ENCODE data around the gene CDAN1.
A peak's percentile ranks its signal among the peaks of the same experiment; 100 is the strongest.

CDAN1 gene

DNA sequence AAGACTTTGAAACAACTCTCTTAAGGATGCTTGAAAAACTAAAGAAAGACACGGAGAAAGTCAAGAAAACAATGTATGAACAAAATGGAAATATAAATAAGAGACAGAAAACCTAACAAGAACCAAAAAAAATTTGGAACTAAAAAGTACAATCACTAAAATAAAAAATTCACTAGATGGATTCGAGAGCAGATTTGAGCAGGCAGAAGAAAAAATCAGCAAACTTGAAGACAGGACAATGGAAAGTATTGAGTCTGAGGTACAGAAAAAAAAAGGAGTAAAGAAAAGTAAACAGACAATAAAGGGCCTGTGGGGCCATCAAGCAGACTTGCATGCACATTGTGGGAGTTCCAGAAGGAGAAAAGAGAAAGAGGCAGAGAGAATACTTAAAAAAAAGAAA lies 13.4 kb upstream of the CDAN1 start:
- H3K9me3 ChIP-seq (ENCODE audit: control insufficient read depth, insufficient read depth, low read length): no peaks in the 10 kb centered on the region
- no peak overlapping the region for H3K4me3 ChIP-seq (ENCODE audit: low read depth, low read length)
- no peaks in the 10 kb centered on the region for H3K4me1 ChIP-seq (ENCODE audit: control insufficient read depth, insufficient read depth, low read length)
- no peaks in the 10 kb centered on the region for H3K36me3 ChIP-seq (ENCODE audit: control insufficient read depth, insufficient read depth, low read length)
- H3K9ac ChIP-seq (ENCODE audit: low read depth, low read length): no peak overlapping the region
- no peaks in the 10 kb centered on the region for H3K27me3 ChIP-seq (ENCODE audit: control insufficient read depth, insufficient read depth, low read length)

GRCh38 chr15:42749266-42749665 lies 12.3 kb upstream of the CDAN1 start:
- H3K27me3 ChIP-seq (ENCODE audit: control insufficient read depth, insufficient read depth, low read length): no peaks in the 10 kb centered on the region
- no peak overlapping the region for H3K9ac ChIP-seq (ENCODE audit: low read depth, low read length)
- no peaks in the 10 kb centered on the region for H3K36me3 ChIP-seq (ENCODE audit: control insufficient read depth, insufficient read depth, low read length)
- no peaks in the 10 kb centered on the region for H3K9me3 ChIP-seq (ENCODE audit: control insufficient read depth, insufficient read depth, low read length)
- H3K4me1 ChIP-seq (ENCODE audit: control insufficient read depth, insufficient read depth, low read length): no peaks in the 10 kb centered on the region
- H3K4me3 ChIP-seq (ENCODE audit: low read depth, low read length): no peak overlapping the region

GRCh38 chr15:42744195-42744594 lies 7.3 kb upstream of the CDAN1 start:
- Histone ChIP-seq H3K36me3 (ENCODE audit: control insufficient read depth, insufficient read depth, low read length) (no peaks in the 10 kb centered on the region), H3K9ac (ENCODE audit: low read depth, low read length) (no peak overlapping the region)

DNA sequence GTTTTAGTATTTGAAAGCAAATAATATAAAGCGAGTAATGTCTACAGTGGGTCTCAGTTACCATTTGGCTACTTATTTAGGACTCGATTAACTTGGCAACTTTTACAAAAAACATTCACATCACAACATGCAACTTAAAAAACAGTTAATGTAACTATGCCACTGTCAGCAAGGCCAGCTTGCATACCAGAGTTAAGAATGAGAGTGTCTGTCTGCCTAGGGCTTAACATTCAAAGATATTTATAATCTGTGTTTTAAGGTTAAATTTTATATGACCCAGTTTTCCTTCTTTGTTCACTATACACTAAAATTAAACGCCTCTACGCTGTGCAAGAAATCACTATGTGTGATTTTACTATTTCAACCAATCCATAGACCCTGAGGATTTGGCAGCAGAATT lies 5.2 kb upstream of the CDAN1 start:
- no peaks in the 10 kb centered on the region for H3K36me3 ChIP-seq (ENCODE audit: control insufficient read depth, insufficient read depth, low read length)
- no peaks in the 10 kb centered on the region for H3K4me1 ChIP-seq (ENCODE audit: control insufficient read depth, insufficient read depth, low read length)
- H3K4me3 ChIP-seq (ENCODE audit: low read depth, low read length): no peak overlapping the region
- no peaks in the 10 kb centered on the region for H3K27me3 ChIP-seq (ENCODE audit: control insufficient read depth, insufficient read depth, low read length)
- H3K9ac ChIP-seq (ENCODE audit: low read depth, low read length): no peak overlapping the region
- H3K9me3 ChIP-seq (ENCODE audit: control insufficient read depth, insufficient read depth, low read length): no peaks in the 10 kb centered on the region

More at GRCh38 chr15:42744195-42744594, 7.3 kb upstream of the CDAN1 start:
- Histone ChIP-seq H3K27me3 (ENCODE audit: control insufficient read depth, insufficient read depth, low read length) (no peaks in the 10 kb centered on the region), H3K9me3 (ENCODE audit: control insufficient read depth, insufficient read depth, low read length) (no peaks in the 10 kb centered on the region), H3K4me1 (ENCODE audit: control insufficient read depth, insufficient read depth, low read length) (no peaks in the 10 kb centered on the region), H3K4me3 (ENCODE audit: low read depth, low read length) (no peak overlapping the region)

DNA sequence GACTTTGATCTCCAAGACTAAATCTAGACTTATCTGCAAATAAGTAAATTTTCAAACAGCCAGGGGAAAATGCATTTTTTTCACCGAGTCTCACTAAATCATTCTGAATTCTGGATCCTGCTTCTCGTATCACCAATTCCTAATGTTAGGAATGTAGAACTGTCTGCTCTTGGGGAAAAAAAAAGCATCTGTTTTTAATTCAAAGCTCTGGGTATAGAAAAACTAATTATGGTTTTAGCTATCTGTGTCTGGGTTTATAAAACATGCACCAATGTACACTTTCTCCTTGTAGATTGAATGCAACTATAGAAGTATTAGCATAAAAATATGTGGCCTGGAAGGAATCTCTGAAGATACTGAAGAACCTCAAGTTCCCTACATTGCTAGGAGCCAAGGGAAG lies 4.8 kb upstream of the CDAN1 start:
- H3K9me3 ChIP-seq (ENCODE audit: control insufficient read depth, insufficient read depth, low read length): no peaks in the 10 kb centered on the region
- H3K27me3 ChIP-seq (ENCODE audit: control insufficient read depth, insufficient read depth, low read length): no peaks in the 10 kb centered on the region
- no peak overlapping the region for H3K4me3 ChIP-seq (ENCODE audit: low read depth, low read length)
- H3K9ac ChIP-seq (ENCODE audit: low read depth, low read length): no peak overlapping the region
- H3K36me3 ChIP-seq (ENCODE audit: control insufficient read depth, insufficient read depth, low read length): no peaks in the 10 kb centered on the region
- H3K4me1 ChIP-seq (ENCODE audit: control insufficient read depth, insufficient read depth, low read length): no peaks in the 10 kb centered on the region

DNA sequence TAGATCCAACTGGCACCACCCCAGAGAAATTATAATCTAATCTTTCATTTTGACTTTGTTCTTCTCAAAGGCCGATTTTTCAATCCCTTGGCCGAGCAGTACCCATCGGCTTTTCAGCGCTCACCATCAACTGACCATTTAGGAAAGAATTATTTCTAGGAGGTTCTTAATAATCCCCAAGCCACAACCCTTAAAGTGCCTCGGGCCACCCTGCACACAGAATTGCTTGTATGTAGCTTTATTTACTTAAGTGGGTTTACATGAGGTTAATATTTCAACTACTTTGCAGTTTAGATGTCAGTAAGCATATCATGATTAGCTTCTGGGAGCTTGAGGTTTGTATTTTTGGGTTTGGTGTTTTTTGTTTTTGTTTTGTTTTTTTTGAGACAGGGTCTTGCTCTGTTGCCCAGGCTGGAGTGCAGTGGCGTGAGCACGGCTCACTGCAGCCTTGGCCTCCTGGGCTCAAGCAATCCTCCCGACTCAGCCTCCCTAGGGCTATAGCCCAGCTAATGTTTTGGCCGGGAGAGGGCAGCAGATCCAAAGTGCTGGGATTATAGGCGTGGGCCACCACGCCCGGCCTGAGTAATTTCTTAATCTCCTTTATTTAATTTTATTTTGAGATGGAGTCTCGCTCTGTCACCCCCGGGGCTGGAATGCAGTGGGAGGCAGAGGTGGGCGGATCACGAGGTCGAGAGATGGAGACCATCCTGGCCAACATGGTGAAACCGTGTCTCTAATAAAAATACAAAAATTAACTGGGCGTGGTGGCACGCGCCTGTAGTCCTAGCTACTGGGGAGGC lies 801 bp upstream of the CDAN1 start:
- Histone ChIP-seq H3K36me3 (ENCODE audit: control insufficient read depth, insufficient read depth, low read length) (peaks cover 3% of the 10 kb centered on the region), H3K9ac (ENCODE audit: low read depth, low read length) (peak overlapping the region; percentile 79), H3K27me3 (ENCODE audit: control insufficient read depth, insufficient read depth, low read length) (no peaks in the 10 kb centered on the region), H3K4me1 (ENCODE audit: control insufficient read depth, insufficient read depth, low read length) (no peaks in the 10 kb centered on the region), H3K9me3 (ENCODE audit: control insufficient read depth, insufficient read depth, low read length) (no peaks in the 10 kb centered on the region), H3K4me3 (ENCODE audit: low read depth, low read length) (peak overlapping the region; percentile 87)

DNA sequence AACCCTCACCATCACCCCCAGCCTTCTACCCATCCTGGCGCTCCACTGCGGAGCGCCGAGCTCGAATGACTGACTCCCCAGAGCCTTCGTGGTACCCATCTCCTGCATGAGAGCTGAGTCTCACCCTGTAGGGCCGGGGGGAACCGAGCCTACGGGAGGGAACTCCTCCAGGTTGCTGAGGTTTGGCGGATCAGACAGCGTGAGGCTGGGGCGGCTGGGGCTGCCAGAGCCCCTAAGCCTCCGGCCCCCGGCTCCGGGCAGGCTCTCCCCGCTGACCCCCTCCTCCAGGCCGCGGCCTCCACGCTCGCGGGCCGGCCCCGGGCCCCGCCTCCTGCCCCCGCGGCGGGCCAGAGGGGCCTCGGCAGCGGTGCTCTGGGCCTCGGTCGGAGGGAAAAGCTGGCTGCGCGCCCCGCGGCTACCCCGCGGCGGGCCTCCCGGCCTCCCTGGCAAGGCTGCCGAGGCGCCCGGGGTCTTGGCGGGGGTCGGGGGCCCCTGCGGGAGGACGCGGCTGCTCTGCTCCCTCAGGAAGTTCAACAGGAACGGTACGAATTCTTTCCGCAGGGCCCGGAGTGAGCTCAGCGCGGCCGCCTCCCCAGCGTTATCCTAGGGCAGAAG lies 643 bp downstream of the CDAN1 start:
- Histone ChIP-seq H3K36me3 (ENCODE audit: control insufficient read depth, insufficient read depth, low read length) (peaks cover 16% of the 10 kb centered on the region), H3K4me3 (ENCODE audit: low read depth, low read length) (peak overlapping the region; percentile 87), H3K27me3 (ENCODE audit: control insufficient read depth, insufficient read depth, low read length) (no peaks in the 10 kb centered on the region), H3K9me3 (ENCODE audit: control insufficient read depth, insufficient read depth, low read length) (no peaks in the 10 kb centered on the region), H3K9ac (ENCODE audit: low read depth, low read length) (peak overlapping the region; percentile 70), H3K4me1 (ENCODE audit: control insufficient read depth, insufficient read depth, low read length) (no peaks in the 10 kb centered on the region)

DNA sequence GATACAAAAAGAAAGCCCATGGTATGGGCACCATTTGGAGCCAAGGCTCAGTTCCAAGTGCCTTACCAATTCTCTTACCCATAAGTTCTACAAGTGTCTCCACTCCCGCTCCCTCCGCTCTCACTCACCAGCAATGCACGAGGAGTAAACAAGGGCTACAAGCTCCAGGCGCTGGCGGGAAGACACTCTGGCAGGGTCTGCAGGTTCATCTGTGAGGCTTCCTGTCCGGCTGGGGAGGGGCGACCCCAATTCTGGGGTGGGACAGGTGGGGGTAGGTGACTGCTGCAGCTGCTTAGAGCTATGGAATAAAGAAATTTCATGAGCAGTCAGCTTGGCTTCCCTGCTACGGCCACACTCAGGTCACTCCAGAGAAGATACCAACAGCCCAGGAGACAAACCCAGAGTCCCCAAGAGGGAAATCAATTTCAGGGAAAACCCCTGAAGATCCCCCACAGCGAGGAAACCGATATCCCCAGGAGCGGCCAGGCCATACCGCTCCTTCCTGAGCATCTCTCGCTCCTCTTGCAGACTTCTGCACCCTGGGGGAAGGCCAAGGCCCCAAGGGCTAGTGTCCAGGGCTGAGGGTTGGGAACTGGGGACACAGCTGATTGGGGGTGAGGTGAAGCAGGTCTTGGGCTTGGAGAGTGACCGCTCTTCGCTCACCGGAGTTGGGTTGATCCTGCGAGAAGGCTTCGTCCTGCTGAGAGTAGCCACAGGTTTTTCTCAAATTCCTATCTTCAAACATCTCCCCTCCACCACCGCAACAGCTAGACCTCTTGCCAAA lies 1.4 kb downstream of the CDAN1 start:
- peaks cover 23% of the 10 kb centered on the region for H3K36me3 ChIP-seq (ENCODE audit: control insufficient read depth, insufficient read depth, low read length)
- no peak overlapping the region for H3K9ac ChIP-seq (ENCODE audit: low read depth, low read length)
- no peaks in the 10 kb centered on the region for H3K4me1 ChIP-seq (ENCODE audit: control insufficient read depth, insufficient read depth, low read length)
- H3K27me3 ChIP-seq (ENCODE audit: control insufficient read depth, insufficient read depth, low read length): no peaks in the 10 kb centered on the region
- H3K4me3 ChIP-seq (ENCODE audit: low read depth, low read length): peak overlapping the region; percentile 87
- no peaks in the 10 kb centered on the region for H3K9me3 ChIP-seq (ENCODE audit: control insufficient read depth, insufficient read depth, low read length)

- Histone ChIP-seq H3K36me3 (ENCODE audit: control insufficient read depth, insufficient read depth, low read length) (peaks cover 35% of the 10 kb centered on the region), H3K4me3 (ENCODE audit: low read depth, low read length) (no peak overlapping the region), H3K27me3 (ENCODE audit: control insufficient read depth, insufficient read depth, low read length) (no peaks in the 10 kb centered on the region), H3K4me1 (ENCODE audit: control insufficient read depth, insufficient read depth, low read length) (peaks cover 3% of the 10 kb centered on the region), H3K9me3 (ENCODE audit: control insufficient read depth, insufficient read depth, low read length) (no peaks in the 10 kb centered on the region), H3K9ac (ENCODE audit: low read depth, low read length) (no peak overlapping the region)
Measured at GRCh38 chr15:42734076-42734672, 2.8 kb downstream of the CDAN1 start.

DNA sequence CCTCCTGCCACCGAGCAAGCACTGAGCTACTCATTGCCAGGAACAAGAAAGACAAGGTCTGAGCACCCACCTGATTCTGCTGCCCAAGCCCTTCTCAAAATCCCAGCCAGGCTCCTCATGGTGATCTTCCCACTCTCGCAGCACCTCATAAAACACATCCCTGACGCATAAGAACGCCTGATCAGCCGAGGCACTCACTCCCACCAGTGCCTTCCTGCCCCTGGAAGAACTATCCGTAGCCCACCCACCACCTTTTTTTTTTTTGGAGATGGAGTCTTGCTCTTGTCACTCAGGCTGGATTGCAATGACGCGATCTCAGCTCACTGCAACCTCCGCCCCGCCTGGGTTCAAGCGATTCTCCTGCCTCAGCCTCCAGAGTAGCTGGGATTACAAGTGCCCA lies 3.9 kb downstream of the CDAN1 start:
- H3K4me1 ChIP-seq (ENCODE audit: control insufficient read depth, insufficient read depth, low read length): peaks cover 9% of the 10 kb centered on the region
- H3K4me3 ChIP-seq (ENCODE audit: low read depth, low read length): no peak overlapping the region
- H3K9me3 ChIP-seq (ENCODE audit: control insufficient read depth, insufficient read depth, low read length): no peaks in the 10 kb centered on the region
- no peak overlapping the region for H3K9ac ChIP-seq (ENCODE audit: low read depth, low read length)
- peaks cover 41% of the 10 kb centered on the region for H3K36me3 ChIP-seq (ENCODE audit: control insufficient read depth, insufficient read depth, low read length)
- H3K27me3 ChIP-seq (ENCODE audit: control insufficient read depth, insufficient read depth, low read length): no peaks in the 10 kb centered on the region

GRCh38 chr15:42732095-42732827 lies 4.7 kb downstream of the CDAN1 start:
- Histone ChIP-seq H3K36me3 (ENCODE audit: control insufficient read depth, insufficient read depth, low read length) (peaks cover 41% of the 10 kb centered on the region), H3K27me3 (ENCODE audit: control insufficient read depth, insufficient read depth, low read length) (no peaks in the 10 kb centered on the region), H3K9me3 (ENCODE audit: control insufficient read depth, insufficient read depth, low read length) (no peaks in the 10 kb centered on the region), H3K4me1 (ENCODE audit: control insufficient read depth, insufficient read depth, low read length) (peaks cover 9% of the 10 kb centered on the region), H3K9ac (ENCODE audit: low read depth, low read length) (no peak overlapping the region), H3K4me3 (ENCODE audit: low read depth, low read length) (no peak overlapping the region)
